NAMALWA (cell line): ENCODE measurements around the gene STXBP5L.
"Not testable (repeated sequence)": the region's sequence is repeated elsewhere in the genome, so short reads cannot be mapped to it uniquely, and the experiment has no call there.

ENCODE experiments used
- DNase-seq: peaks from one replicate; pipeline ENCODE4 v3.0.0-alpha.2; 2015; ENCODE audit warnings: low spot score

Gene STXBP5L

DNA sequence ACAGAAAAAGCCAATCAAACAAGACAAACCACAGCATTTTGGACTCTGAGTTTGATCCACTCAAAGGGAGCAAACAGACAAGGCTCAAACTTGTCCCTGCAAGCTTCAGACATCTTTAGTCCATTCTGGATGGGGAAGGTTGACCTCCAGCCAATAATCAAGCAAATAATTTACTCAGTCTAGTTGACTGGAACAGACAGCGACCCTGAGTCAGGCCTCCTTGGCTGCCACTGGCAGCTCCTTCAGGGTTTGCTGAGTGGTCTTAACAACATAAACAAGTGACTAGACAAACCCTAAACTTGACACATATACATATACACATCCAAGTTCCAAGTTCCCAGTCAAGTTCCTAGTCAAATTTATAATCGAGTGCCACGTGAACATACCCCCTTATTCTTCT, 323.9 kb downstream of the STXBP5L start:
- no peak for DNase-seq

DNA sequence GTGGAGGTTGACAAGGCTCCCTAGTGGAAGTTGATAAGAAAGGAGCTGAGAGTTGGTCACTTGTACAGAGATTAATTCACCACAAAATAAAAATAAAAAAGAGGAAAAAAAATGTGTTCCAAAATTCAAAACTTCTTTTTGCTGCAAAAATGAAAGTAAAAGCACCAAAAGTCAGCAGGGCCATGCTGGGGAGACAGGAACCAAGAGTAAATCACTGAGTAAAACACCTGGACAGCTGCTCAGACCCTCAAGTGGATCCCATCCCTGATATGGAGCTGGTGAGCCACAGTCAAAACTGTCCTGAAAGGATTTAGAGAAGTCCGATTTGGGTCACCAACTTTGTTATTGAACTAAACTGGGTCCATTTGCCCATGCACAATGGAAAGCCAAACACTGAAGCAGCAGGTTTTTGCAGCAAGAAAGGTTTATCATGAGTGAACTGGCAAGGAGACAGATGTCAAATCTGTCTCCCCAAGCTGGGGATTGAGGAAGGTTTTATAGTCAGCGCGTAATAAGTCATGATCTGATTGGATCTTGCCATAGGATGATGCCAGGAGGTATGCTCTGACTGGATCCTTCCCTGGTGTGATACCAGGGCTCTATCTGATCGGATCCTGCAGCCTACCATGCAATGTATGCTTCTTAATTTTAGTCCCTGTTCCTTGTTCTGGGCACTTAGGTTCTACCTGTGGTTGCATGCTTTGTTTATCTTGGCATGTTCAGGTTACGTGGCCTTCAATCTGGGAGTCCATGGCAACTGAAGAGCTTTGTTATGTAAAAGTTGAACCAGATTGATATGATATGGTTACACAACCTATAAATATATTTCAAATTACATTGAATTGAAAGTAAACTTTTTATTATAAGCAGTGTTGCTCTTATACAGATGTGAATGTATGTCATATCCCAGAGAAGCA, 324.6 kb downstream of the STXBP5L start:
- DNase-seq, result no peak

DNA sequence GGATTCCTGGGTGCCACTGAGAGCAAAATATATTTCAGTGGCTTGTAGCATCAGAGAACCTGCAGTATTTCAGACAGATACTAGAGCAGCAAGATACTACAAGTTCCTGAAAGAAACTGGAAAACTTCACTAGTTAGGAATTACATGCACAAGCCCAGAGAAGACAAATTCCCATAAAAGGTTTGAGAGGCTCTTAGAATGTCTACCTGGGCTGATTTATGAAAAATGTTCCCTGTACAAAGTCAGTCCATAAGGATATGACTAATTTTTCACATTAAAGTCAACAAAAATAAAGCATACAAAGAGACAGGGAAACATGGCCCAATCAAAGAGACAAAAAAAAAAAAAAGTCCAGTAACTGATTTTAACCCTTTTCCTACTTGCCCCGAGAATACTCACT, 335.2 kb downstream of the STXBP5L start:
- no peak for DNase-seq

DNA sequence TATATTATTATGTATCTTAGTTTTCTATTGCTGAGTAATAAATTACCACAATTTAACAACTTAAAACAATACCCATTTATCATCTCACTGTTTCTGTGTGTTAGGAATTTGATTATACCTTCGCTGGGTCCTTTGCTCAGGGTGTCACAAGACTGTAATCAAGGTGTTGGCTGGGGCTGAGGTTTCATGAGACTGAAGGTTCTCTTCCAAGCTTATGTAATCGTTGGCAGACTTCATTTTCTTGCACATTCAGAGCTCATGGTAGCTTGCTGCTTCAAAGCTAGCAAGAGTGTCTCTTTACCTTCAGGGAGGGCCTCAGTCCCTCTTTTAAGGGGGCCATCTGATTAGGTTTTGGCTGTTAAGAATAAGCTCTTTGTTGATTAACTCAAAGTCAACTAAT, 344.7 kb downstream of the STXBP5L start:
- no peak for DNase-seq

DNA sequence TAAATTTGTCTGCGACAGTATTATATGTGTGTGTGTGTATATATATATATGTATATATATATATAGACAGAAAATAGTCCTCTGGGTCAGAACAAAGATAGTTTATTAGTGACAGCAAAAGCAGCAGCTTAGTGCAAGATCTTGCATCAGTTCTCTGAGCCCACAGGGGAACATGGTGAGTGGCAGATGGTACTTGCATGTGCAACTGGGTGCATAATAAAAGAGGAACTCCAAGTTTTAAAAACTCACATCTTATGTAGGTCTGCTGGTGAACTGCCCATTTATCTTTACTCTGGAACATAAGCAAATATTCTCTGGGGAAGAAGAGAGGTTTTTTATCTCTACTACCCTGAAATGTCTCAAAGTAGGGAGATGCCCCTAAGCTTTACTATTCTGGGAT, 361.4 kb downstream of the STXBP5L start:
- peak; percentile 14 for DNase-seq

DNA sequence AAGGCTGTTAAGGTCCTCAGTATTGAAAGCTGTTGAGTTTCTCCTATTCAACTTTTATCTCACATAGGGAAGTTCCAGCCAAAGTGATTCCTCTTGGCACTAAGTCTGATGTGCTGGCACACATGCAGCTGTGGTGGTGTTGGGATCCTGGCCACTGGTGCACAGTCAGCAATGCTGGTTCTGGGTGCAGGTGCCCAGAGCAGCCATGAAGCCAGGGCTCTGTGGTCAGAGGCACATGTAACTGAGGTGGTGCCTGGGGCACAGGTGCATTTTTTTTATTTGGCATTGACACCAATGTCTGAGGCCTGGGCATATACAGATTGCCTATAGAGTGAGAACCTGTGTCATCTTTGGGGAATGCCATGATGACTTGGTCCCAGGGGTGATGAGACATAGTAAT, 366.4 kb downstream of the STXBP5L start:
- DNase-seq, result no peak

DNA sequence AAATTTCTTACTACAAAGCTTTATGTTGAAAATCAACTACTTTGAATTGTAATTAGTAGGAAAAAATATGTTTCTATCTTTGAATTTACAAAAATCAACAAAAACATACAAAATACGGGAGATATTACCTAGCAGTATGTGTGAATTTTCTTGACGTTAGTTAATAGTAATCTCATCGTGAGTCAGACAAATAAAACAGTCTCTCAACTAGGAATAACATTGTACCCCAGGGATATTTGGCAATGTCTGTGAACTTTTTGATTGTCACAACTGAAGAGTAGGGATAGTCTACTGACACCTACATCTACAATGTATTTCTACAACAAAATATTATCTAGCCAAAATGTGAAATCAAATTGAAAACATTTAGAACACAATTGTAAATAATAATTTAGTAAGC, 387.4 kb downstream of the STXBP5L start:
- DNase-seq, result no peak

DNA sequence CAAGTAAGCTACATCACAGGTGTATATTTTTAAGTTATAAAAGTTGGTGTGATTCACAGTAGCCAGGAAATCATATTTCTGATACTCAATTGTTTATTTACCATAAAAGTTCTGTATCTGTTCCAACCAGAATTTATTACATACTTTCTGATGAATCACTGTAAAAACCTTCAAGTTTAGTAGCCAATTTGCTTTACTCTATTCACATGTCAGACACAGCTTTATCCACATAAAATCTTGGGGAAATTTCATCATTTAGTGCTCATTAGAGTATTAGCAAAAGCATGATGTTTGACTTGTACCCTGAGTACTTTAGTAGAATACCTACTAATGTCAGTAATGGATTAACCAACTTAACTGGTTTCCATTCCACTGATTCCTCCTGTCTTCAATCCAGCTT, 388.0 kb downstream of the STXBP5L start:
- no peak for DNase-seq

DNA sequence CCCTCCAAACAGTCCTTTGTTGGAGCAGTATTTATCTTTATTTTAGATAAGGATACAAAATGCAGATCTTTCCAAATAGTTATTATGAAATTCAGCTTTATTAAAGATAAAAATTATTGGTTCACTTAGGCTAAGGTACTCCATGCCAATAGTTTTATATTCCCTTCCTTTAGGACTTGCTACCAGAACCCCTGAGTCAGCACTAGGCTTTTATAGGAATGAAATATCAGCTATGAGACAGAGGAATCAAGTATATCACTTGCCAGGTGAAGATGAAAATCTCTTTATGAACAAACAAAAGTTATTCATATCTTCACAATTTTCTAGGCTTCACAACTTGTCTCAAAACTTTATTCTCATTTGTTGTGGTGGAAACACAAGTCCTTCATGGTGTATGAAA, 416.3 kb downstream of the STXBP5L start:
- no peak for DNase-seq

DNA sequence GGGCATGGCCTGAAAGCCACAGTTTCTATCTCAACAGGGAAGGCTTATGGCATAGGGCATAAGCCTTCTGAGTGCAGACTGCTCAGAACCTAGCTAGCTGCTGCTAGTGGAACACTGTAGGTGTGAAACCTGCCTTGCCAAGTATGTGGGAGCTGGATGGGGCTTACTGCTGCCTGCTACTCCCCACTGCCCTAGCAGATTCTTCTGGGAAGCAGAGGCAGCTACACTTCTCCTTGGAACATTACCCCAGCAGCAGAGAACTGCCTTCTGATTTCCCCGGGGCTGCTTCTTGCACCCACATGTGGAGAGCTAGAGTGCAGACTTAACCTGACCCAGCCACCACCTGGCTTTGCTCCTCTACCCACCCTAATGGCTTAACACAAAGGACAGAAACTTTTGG, 422.1 kb downstream of the STXBP5L start:
- no peak for DNase-seq

DNA sequence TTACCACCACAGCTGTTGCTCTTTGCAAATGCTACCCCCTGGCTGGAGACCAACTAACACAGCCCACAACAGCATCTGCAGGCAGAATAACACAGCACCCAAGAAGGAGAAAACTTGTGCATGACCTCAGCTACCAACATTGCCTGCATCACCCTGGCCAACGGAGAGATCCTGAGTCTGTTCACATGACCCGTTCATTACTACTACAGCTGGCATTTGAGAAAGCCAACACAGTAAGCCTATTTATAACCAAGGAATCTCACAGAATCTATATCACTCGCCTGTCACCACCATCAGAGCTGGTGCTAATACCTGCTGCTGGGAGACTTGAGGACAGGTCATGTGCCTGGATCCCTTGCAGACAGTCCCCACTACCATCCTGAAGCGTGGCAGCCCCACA, 422.6 kb downstream of the STXBP5L start:
- no peak for DNase-seq

DNA sequence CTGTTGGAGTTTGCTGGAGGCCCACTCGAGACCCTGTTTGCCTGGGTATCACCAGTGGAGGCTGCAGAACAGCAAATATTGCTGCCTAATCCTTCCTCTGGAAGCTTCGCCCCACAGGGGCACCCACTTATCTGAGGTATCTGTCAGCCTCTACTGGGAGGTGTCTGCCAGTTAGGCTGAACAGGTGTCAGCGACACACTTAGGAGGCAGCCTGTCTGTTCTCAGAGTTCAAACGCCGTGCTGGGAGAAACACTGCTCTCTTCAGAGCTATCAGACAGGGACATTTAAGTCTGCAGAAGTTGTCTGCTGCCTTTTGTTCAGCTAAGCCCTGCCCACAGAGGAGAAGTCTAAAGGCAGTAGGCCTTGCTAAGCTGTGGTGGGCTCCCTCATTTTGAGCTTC, 448.0 kb downstream of the STXBP5L start:
- not testable (repeated sequence) for DNase-seq

DNA sequence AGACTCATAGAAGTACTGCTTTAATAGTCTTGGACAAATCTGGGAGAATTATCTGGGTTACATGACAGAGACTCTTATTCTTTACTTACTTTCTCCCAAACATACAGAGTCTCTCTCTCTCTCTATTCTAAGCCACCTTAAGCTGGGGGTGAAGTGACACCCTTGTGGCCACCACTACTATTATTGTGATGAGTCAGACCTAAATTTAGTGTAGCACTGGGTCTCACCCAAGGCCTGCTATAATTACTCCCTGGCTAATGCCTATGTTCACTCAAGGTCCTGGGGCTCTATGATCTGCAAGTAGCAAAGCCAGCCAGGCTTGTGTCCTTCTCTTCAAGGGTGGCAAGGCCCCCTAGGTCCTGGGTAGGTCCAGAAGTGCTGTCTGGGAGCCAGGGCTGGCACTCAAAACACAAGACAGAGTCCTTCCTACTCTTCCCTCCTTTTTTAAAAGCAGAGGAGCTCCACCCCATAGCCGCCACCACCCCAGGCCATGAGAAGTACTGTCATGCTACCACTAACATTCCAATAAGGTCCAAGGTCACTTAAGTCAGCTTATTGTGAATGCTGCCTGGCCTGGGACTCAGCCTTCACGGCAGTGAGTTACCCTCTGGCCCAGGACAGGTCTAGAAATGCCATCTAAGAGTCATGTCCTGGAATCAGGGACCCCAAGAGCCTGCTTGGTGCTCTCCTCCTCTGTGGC, 454.2 kb downstream of the STXBP5L start:
- no peak for DNase-seq

DNA sequence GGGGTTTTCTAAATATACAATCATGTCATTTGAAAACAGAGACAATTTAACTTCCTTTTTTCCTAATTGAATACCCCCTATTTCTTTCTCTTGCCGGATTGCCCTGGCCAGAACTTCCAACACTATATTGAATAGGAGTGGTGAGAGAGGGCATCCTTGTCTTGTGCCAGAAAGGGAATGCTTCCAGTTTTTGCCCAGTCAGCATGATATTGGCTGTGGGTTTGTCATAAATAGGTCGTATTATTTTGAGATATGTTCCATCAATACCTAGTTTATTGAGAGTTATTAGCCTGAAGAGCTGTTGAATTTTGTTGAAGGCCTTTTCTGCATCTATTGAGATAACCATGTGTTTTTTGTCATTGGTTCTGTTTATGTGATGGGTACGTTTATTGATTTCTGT, 480.3 kb downstream of the STXBP5L start:
- DNase-seq, result not testable (repeated sequence)

DNA sequence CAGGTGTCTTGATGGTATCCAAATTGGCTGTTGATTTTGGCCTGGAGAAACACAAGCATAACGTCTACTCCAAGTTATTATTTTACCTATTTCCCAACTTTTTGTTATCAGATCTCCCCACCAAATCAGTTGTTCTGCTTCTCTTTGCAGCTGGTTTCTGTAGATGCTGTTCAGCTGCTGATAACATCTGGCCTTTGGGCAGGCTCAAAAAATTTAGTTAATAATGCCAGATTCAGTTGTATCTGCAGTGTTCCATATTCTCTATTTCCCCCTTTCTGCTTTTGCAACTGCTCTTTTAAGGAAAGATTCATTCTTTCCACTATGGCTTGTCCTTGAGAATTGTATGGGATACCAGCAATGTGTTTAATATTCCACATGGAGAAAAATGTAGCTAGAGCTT, 488.0 kb downstream of the STXBP5L start:
- DNase-seq, result not testable (repeated sequence)

DNA sequence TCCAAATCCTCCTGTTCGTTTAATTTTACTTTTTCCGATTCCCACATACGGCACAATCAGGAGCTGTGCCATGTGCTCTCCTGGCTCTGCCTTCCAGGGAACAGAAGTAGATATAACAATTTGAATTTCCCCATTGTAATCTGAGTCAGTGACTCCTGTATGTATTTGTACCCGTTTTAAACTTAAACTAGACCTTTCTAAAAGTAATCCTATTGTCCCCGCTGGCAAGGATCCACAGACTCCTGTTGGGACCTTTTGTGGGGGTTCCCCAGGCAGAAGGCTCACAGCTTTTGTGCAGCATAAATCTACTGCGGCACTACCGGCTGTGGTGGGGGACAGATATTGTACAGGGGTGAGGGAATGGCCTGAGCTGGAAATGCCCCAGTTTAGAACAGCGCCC, 490.0 kb downstream of the STXBP5L start:
- not testable (repeated sequence) for DNase-seq

DNA sequence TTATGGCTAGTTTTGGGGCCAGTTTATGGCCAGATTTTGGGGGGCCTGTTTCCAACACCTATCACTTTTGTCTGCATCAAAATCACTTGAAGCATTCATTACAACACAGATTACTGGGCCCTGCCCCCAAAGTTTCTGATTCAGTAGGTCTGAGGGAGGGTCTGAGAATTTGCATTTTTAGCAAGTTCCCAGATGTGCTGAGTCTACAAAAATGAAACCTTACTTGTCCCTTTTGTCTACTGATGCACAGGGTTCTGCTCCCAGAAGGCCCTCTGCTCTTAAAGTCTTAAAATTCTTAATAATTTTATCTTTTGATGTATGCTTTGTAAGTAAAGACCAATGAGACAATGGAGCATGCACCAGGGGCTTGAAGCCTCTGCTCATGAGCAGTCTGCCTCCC, 491.8 kb downstream of the STXBP5L start:
- no peak for DNase-seq

DNA sequence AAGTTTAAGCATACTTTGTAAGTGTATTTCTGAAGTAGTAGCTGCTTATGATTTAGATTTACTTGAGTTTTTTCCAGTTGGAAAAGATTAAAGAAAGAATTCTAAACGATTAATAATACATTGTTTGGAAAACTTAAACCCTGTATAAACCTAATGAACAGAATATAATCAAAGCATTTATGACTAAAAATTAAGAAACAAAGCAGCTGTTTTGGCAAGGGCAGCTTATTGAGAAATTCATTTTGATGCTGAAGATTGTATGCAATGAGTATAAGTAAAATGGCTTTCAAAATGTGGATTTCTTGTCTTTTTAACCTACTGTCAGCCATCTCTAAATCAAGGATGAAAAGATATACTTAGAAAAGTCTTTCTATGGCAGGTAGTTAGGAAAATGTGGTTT, 497.6 kb downstream of the STXBP5L start:
- DNase-seq, result no peak

DNA sequence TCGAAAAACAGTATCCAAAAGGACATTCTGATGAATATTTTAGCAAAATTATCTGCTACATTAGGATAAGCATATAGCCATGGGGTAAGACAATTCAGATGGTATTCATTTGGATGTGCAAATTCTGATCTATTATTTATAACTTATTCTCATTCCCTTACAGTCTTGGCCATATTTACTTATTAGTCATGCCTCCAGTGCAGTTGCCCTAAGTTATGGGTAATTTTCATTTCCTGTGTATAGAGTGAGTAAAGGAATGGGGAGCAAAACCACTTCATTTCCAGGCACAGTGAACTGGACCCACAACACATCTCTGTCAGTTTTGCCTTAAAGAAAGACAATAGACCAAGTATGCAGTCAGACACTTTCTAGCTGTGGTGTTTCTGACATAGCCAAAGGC, 503.5 kb downstream of the STXBP5L start:
- DNase-seq, result no peak

DNA sequence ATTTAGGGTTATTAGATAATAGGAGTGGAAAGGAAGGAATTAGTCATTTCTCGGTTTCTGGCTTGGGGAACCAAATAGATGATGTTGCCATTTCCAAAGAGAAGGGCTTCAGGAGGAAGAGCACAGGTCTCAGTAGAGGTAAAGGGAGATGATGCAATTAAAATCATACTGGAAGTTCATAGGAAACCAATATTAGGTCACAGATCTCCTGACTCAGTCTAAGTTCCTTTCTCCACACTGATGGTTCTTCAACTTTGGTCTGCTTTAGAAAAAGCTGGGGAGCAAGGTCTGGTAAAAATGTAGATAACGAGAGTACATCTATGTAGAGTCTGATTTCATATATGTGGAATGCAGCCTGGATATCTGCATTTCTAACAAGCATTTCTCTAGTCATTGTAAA, 506.9 kb downstream of the STXBP5L start:
- DNase-seq, result no peak

DNA sequence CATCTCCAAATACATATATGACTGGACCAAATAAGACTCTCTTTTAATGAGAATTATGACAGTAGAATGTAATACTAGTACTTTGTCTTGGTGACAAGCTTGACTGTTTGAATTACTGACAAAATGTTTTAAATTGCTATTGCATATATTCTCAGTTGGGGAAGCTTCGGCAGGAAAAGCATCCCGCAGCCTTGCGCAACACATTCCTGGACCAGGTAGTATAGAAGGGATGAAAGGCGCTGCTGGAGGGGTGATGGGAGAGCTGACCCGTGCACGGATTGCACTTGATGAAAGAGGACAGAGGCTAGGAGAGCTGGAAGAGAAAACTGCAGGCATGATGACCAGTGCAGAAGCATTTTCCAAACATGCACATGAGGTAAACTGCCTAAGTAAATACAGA, 510.2 kb downstream of the STXBP5L start:
- DNase-seq, result no peak

DNA sequence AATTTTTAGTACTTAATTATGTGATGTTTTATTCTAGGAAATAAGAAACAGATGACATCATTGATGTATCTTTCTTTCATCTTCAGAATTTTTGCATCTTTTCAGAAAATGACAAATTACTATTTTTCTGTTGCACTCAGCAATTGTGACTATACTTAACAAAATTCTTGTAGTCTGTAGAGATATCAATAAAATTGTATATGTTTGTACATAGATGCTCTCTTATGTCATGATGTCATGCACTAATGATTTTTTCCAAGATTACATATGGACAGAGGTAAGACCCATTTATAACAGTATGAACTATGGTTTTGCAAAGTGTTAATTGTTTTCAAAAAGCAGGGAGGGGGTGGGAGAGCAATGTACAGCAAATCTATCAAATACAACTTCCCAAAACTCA, 516.5 kb downstream of the STXBP5L start:
- DNase-seq, result no peak

DNA sequence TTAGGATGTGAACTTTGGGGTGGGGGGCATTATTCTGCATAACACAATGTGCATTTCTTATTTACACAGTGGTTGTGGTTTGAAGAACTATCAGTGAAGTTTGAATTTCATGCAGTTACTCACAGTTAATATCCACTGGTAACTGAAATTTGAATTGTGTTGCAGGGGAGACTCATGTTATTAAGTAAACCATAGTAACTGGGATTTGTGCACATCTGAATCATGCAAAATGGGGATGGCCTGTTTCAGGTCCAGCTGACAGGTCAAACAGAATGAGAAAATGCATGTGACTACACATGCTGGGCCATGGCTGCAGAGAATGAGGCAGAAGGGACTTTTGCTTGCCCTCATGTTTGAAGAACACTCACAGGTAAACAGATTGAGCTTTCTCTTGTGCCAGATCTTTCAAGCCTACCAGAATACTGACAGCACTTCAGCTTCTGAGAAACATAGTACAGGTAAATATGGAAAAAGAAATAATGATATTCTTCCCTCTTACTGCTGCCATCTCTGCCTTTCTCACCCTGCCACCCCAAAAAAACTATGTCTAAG, 522.7 kb downstream of the STXBP5L start:
- no peak for DNase-seq
